IPS-20b (cell line): ENCODE measurements around the gene CACNA1C.

Experiments used
- H3K27ac ChIP-seq: one replicate; pipeline ENCODE4 v1.5.1; 2013; ENCODE audit warnings: low read length
- H3K27me3 ChIP-seq: 2 replicates; pipeline ENCODE4 v1.6.1; 2013; ENCODE audit warnings: mild to moderate bottlenecking, low read length, inconsistent platforms; ENCODE audit not compliant: insufficient read depth
- H3K36me3 ChIP-seq: 2 replicates; pipeline ENCODE4 v1.6.1; 2013; ENCODE audit warnings: low read depth, mild to moderate bottlenecking, inconsistent platforms, low read length, moderate library complexity; ENCODE audit not compliant: insufficient read depth
- H3K4me1 ChIP-seq: 2 replicates; pipeline ENCODE4 v1.6.1; 2013; ENCODE audit warnings: mild to moderate bottlenecking, control low read depth, inconsistent platforms, low read length, moderate library complexity; ENCODE audit not compliant: insufficient read depth
- H3K4me3 ChIP-seq: 2 replicates; pipeline ENCODE4 v1.5.1; 2013; ENCODE audit warnings: mild to moderate bottlenecking, low read length, inconsistent platforms
- H3K9ac ChIP-seq: 2 replicates; pipeline ENCODE4 v1.6.1; 2013; ENCODE audit warnings: low read depth, mild to moderate bottlenecking, inconsistent platforms, low read length, moderate library complexity
- H3K9me3 ChIP-seq: 2 replicates; pipeline ENCODE4 v1.6.1; 2013; ENCODE audit warnings: mild to moderate bottlenecking, low read depth, low read length, inconsistent platforms; ENCODE audit not compliant: insufficient read depth

Gene CACNA1C

DNA sequence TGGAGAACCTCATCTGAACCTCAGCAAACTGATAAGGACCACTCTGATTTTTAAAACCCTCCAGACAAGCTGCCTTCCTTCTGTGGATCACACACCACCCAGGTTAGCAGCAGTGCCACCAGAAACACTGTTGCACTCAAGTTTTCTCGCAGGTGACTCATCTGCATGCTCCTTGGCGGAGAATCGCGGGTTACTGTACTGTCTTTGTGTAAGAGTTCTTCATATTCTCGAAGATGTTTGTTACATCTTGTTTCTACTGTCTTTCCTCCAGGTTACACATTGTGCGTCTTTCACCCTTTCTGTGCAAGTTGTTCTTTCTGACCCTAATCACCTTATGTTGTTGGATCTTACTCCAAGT is 331.2 kb downstream of the CACNA1C start:
- no peaks in the 10 kb centered on the region for H3K27me3 ChIP-seq
- no peak overlapping the region for H3K9ac ChIP-seq
- no peaks in the 10 kb centered on the region; the same call in 1 of the 2 replicates for H3K9me3 ChIP-seq
- H3K4me3 ChIP-seq = no peak overlapping the region
- no peak overlapping the region for H3K27ac ChIP-seq
- H3K36me3 ChIP-seq = no peaks in the 10 kb centered on the region
- H3K4me1 ChIP-seq = no peaks in the 10 kb centered on the region

DNA sequence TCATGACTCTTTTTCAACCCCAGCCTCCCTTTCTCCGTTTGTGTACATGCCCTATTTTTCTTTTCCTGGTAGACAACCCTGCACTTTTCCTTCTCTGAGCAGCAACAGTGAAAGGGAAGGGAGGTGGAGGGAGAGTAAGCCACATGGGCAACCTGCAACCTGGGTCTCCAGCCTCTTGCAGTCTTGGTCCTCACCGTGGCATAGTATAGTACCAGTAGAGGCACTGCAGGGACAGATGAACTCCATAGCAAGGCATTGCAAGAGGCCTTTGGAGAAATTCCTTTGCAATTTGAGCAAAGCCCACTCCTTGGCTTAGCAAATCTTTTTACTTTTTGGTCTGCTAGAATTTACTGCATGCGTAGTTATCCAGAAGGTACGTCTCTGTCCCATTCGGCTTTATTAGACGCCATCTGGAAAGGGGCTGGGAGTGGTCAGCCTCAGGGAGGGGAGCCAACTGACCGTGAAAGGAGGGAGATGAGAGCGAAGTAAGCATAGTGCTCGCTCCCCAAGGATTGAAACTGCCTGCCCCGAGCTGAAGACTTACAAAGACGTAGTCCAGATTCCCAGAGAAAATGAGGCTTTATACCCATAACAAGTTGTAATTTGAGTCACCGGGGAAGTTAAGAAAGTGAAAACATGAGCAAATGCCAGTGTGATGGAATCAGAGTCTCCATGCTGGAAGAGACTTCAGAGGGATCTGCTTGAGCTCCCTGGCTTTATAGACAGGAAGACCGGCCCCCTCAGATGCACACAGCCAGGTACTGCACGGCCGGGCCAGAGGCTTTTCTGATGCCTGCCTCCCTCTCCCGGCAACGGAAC is 332.0 kb downstream of the CACNA1C start:
- H3K36me3 ChIP-seq = no peaks in the 10 kb centered on the region
- H3K4me3 ChIP-seq = no peak overlapping the region
- no peaks in the 10 kb centered on the region for H3K27me3 ChIP-seq
- H3K27ac ChIP-seq = no peak overlapping the region
- H3K9ac ChIP-seq = no peak overlapping the region
- no peaks in the 10 kb centered on the region; the same call in 1 of the 2 replicates for H3K9me3 ChIP-seq
- no peaks in the 10 kb centered on the region for H3K4me1 ChIP-seq

DNA sequence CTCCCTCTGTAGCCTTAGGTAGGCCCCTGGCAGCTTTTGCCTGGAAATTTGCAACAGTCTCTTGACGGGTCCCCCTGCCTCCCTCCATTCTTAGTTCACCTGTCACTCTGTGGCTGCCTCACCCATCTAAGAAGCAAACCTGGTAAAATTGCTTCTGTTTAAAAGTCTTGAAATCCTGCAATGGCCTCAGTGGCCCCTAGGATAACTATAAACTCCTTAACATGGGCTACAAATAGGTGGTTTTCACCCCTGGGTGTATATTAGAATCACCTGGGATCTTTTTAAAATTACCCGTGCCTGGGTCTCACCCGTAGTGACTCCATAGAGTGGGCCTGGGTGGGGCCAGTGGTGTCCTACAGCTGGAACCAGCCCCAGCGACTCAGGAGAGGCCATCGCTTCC is 332.7 kb downstream of the CACNA1C start:
- no peak overlapping the region for H3K27ac ChIP-seq
- no peaks in the 10 kb centered on the region for H3K4me1 ChIP-seq
- no peaks in the 10 kb centered on the region for H3K36me3 ChIP-seq
- H3K9me3 ChIP-seq = no peaks in the 10 kb centered on the region; the same call in 1 of the 2 replicates
- no peak overlapping the region for H3K4me3 ChIP-seq
- no peak overlapping the region for H3K9ac ChIP-seq
- no peaks in the 10 kb centered on the region for H3K27me3 ChIP-seq

DNA sequence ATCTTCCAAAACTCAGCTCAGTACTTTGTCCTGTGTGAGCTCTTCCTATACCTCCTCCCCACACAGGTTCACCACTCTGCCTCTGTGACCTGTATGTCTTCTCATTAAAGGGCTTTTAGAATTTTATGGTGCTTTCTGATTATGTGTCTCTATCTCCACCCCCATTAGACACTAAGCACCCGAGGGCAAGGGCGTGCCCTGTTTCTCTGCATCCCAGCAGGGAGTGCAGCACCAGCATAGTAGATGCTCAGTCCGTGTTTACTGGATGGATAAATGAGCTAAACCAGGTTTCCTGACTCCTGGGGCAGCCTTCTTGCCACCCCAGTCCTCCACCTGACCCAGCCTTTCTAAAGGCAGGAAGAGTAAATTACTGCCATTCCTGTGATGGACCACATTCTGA is 333.8 kb downstream of the CACNA1C start:
- H3K27me3 ChIP-seq = no peaks in the 10 kb centered on the region
- H3K27ac ChIP-seq = no peak overlapping the region
- no peaks in the 10 kb centered on the region; the same call in 1 of the 2 replicates for H3K9me3 ChIP-seq
- H3K9ac ChIP-seq = no peak overlapping the region
- no peaks in the 10 kb centered on the region for H3K4me1 ChIP-seq
- no peak overlapping the region for H3K4me3 ChIP-seq
- H3K36me3 ChIP-seq = no peaks in the 10 kb centered on the region

DNA sequence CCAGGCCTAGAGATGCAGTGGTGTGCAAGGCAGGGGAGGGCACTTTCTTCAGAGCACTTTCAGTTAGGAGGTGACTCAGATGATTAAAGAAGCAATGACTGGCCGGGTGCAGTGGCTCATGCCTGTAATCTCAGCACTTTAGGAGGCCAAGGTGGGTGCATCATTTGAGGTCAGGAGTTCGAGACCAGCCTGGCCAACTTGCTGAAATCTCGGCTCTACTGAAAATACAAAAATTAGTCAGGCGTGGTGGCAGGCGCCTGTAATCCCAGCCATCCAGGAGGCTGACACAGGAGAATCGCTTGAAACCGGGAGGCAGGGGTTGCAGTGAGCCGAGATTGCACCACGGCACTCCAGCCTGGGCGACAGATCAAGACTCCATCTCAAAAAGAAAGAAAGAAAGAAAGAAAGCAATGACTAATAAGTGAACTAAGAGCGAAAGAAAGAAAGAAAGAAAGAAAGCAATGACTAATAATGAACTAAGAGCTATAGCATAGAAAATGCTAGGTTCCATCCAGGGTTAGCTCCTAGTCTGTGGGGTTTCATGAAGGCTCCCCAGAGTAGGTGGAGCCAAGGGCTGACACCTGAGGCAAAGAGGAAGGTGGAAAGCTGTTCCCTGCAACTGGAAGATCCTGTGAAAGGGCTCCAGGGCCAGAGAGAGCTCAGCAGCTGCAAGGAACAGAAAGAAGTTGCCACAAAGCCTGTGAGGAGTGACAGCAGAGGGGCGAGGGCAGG is 334.5 kb downstream of the CACNA1C start:
- Histone ChIP-seq H3K4me3 (no peak overlapping the region), H3K27ac (no peak overlapping the region)

DNA sequence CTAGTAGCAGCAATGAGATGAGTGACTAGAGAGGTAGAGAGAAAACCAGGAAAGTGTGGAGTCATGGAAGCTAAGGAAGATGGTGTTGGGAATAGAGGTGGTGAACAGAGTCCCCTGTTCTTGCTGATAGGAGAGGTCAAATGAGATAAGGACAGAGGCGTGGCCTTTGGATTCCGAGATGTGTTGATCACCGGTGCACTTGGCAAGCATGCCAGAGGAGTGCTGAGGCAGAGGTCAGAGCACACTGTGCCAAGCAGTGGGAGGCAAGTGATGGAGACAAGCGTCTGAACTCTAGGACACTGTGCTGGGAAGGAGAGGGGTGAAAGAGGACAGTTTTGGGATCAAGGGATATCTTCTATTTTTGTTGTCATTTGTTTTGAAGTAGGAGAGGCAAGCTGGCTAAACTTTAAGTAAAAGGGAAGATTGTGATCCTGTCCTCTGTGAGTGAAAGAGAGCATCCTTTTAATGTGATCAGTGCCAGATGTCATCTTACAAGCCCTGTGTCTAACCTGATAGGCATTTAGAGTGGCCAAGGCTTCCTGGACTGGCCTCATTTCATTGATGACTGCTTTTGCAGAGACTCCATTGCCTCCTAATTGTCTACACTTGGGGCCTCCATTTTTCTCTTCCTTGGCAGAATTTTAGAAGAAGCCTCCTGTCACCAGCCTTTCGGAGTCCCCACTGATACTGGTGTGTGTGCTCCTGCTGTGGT is 336.4 kb downstream of the CACNA1C start:
- H3K4me1 ChIP-seq = no peaks in the 10 kb centered on the region

More for the DNA sequence above, 334.5 kb downstream of the CACNA1C start:
- H3K4me1 ChIP-seq = no peaks in the 10 kb centered on the region
- H3K9ac ChIP-seq = no peak overlapping the region
- no peaks in the 10 kb centered on the region; the same call in 1 of the 2 replicates for H3K9me3 ChIP-seq
- no peaks in the 10 kb centered on the region for H3K27me3 ChIP-seq
- no peaks in the 10 kb centered on the region for H3K36me3 ChIP-seq

DNA sequence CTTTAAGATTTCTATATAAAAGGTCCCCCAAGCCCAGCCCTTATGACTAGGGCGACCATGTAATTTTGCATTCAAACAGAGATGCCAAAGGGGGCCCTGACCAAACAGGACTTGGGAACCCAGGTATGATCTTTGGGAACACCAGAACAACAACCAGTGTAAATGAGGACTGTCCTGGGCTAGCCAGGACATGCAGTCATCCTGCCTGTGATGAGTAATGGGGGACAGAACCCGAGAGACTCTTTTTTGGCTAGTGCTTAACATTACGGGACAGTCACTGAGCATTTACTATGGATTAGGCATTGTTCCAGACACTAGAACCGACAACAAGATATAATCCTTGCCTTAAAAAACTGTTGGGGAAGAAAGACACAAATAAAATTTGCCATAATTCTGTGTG is 337.3 kb downstream of the CACNA1C start:
- no peaks in the 10 kb centered on the region for H3K27me3 ChIP-seq
- no peak overlapping the region for H3K9ac ChIP-seq
- no peak overlapping the region for H3K27ac ChIP-seq
- H3K4me3 ChIP-seq = no peak overlapping the region
- no peaks in the 10 kb centered on the region for H3K4me1 ChIP-seq
- H3K9me3 ChIP-seq = no peaks in the 10 kb centered on the region
- H3K36me3 ChIP-seq = no peaks in the 10 kb centered on the region

More for the DNA sequence above, 336.4 kb downstream of the CACNA1C start:
- Histone ChIP-seq H3K9me3 (no peaks in the 10 kb centered on the region), H3K27me3 (no peaks in the 10 kb centered on the region), H3K27ac (no peak overlapping the region), H3K9ac (no peak overlapping the region), H3K4me3 (no peak overlapping the region), H3K36me3 (no peaks in the 10 kb centered on the region)

DNA sequence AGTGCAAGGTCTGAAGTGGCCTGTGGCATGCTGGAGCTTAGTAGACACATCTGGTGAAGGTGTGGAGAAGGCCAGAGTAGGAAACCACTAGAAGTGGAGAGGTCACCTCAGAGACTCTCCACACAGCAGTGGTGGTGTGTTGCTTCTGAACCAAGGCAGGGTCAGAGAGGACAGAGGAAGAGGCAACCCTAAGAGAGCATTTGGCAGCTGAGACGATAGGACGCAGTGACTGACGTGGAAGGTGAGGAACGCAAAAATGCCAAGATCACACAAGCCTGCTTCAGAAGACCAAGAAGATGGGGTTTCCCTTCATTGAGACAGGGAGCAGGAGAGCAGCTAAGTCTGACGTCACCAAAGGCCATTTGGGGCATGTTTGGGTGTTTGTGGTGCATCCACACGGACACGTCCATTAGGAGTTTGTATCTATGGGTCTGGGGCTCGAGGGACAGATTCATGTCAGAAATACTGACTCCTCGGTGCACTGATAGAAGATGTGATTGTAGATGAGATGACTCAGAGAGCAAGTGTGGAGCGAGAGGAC is 338.1 kb downstream of the CACNA1C start:
- H3K4me1 ChIP-seq = no peaks in the 10 kb centered on the region

DNA sequence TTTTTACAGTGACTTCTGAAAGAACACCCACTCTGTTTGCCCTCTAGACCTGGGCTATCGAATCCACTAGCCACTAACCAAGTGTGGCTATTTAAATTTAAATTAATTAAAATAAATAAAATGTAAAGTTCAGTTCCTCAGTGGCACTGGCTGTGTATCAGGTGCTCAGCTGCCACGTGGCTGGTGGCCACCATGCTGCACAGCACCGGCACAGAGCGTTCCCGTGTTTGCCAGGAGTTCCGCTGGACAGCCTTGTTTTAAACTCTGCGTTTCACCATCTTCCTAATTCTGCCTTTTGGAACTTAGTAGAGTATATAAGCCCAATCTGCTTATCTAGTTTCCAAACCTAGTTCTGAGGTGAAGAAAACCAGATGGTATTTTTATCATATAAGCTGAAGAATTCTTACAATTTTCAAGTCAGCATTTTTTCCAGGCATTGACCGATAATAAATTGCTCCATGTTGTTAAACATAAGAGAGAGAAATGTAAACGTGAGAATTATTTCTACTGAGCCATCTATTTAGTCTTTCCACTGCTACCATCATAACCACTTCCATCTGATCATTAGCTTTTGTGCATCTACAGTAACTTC is 339.0 kb downstream of the CACNA1C start:
- H3K9ac ChIP-seq = no peak overlapping the region
- no peaks in the 10 kb centered on the region for H3K9me3 ChIP-seq
- no peaks in the 10 kb centered on the region for H3K27me3 ChIP-seq
- H3K4me3 ChIP-seq = no peak overlapping the region
- no peaks in the 10 kb centered on the region for H3K36me3 ChIP-seq
- H3K27ac ChIP-seq = no peak overlapping the region
- no peaks in the 10 kb centered on the region for H3K4me1 ChIP-seq

More for the DNA sequence above, 338.1 kb downstream of the CACNA1C start:
- no peaks in the 10 kb centered on the region for H3K9me3 ChIP-seq
- no peak overlapping the region for H3K9ac ChIP-seq
- H3K27me3 ChIP-seq = no peaks in the 10 kb centered on the region
- no peak overlapping the region for H3K4me3 ChIP-seq
- H3K27ac ChIP-seq = no peak overlapping the region
- no peaks in the 10 kb centered on the region for H3K36me3 ChIP-seq

DNA sequence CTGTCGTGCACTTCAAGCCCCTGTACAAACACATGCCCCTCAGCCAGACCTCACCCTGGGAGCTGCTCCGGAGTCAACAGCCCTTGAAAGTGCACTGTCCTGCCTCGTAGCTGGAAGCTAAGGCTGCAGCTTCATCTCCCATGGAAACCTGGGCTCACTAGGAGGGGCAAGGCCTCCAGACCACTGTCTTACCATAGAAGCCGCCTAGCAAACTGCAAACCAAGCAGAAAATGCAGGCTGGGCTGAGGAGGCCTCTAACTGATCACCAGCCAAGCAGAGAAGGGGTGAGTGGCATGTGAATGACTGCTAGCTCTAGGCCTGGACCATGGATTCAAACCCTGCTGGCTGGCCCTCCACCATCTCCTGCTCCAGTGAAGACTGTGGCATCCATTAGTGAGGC is 340.2 kb downstream of the CACNA1C start:
- Histone ChIP-seq H3K9ac (no peak overlapping the region), H3K9me3 (no peaks in the 10 kb centered on the region), H3K4me3 (no peak overlapping the region), H3K36me3 (no peaks in the 10 kb centered on the region), H3K4me1 (no peaks in the 10 kb centered on the region), H3K27me3 (no peaks in the 10 kb centered on the region), H3K27ac (no peak overlapping the region)

DNA sequence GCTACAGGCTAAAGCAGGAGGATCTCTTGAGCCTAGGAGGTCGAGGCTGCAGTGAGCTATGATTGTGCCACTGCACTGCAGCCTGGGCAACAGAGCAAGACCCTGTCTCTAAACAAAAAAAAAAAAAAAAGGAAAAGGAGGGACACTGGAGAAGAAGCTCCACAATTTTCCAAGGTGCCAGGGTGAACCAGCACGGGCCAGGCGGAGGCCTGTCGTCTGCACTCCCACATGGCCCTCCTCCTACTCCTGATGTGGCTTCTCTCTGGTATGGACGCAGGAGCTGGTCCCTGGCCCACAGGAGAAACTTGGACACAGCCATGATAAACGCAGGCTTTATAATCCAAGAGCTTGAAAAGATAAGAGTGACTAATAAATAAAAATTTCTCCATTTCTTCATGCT is 341.2 kb downstream of the CACNA1C start:
- no peak overlapping the region for H3K27ac ChIP-seq
- no peak overlapping the region for H3K4me3 ChIP-seq
- H3K4me1 ChIP-seq = no peaks in the 10 kb centered on the region
- no peaks in the 10 kb centered on the region for H3K9me3 ChIP-seq
- H3K27me3 ChIP-seq = no peaks in the 10 kb centered on the region
- no peak overlapping the region for H3K9ac ChIP-seq
- H3K36me3 ChIP-seq = no peaks in the 10 kb centered on the region
